ENCODE results near the gene ARHGAP15.

GRCh38 chr2:143489145-143489544 is 359.9 kb downstream of the ARHGAP15 start:
- TF ChIP-seq, protein P1, sequence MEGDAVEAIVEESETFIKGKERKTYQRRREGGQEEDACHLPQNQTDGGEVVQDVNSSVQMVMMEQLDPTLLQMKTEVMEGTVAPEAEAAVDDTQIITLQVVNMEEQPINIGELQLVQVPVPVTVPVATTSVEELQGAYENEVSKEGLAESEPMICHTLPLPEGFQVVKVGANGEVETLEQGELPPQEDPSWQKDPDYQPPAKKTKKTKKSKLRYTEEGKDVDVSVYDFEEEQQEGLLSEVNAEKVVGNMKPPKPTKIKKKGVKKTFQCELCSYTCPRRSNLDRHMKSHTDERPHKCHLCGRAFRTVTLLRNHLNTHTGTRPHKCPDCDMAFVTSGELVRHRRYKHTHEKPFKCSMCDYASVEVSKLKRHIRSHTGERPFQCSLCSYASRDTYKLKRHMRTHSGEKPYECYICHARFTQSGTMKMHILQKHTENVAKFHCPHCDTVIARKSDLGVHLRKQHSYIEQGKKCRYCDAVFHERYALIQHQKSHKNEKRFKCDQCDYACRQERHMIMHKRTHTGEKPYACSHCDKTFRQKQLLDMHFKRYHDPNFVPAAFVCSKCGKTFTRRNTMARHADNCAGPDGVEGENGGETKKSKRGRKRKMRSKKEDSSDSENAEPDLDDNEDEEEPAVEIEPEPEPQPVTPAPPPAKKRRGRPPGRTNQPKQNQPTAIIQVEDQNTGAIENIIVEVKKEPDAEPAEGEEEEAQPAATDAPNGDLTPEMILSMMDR (IDR thresholded peaks at IDR 0.05; ENCODE audit: insufficient read depth, low read length) = no peak
- TF ChIP-seq, protein P2, sequence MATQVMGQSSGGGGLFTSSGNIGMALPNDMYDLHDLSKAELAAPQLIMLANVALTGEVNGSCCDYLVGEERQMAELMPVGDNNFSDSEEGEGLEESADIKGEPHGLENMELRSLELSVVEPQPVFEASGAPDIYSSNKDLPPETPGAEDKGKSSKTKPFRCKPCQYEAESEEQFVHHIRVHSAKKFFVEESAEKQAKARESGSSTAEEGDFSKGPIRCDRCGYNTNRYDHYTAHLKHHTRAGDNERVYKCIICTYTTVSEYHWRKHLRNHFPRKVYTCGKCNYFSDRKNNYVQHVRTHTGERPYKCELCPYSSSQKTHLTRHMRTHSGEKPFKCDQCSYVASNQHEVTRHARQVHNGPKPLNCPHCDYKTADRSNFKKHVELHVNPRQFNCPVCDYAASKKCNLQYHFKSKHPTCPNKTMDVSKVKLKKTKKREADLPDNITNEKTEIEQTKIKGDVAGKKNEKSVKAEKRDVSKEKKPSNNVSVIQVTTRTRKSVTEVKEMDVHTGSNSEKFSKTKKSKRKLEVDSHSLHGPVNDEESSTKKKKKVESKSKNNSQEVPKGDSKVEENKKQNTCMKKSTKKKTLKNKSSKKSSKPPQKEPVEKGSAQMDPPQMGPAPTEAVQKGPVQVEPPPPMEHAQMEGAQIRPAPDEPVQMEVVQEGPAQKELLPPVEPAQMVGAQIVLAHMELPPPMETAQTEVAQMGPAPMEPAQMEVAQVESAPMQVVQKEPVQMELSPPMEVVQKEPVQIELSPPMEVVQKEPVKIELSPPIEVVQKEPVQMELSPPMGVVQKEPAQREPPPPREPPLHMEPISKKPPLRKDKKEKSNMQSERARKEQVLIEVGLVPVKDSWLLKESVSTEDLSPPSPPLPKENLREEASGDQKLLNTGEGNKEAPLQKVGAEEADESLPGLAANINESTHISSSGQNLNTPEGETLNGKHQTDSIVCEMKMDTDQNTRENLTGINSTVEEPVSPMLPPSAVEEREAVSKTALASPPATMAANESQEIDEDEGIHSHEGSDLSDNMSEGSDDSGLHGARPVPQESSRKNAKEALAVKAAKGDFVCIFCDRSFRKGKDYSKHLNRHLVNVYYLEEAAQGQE (IDR thresholded peaks at IDR 0.05; ENCODE audit: insufficient replicate concordance, low read depth) = no peak
- no peak for TF ChIP-seq SPI1 (IDR thresholded peaks at IDR 0.05; ENCODE audit: borderline replicate concordance, low read depth)
- TF ChIP-seq POLR2AphosphoS5 (IDR thresholded peaks at IDR 0.05; ENCODE audit: low read depth) = no peak

All from HL-60 (cell line).